Mucosa of descending colon (tissue), 3 donors: Measurements from ENCODE around the gene IFNK. TPM values are rescaled to one million over a fixed set of nuclear protein-coding genes. Genes with fewer than 3 reads are reported as not detected.

Experiments
- ATAC-seq: fragments of 200-7000 bp; cut with Tn5 transposase; one replicate; pipeline ENCODE4 v1.9.1; 2020; ENCODE audit warnings: mild to moderate bottlenecking, moderate library complexity
- DNase-seq, 3 donors: peaks; one replicate each; pipeline ENCODE4 v3.0.0-alpha.2; 2020
- H3K36me3 ChIP-seq: fragments of 200-600 bp; one replicate; pipeline ENCODE4 v1.8.0; 2021; ENCODE audit warnings: low read depth, mild to moderate bottlenecking
- H3K4me1 ChIP-seq: fragments of 200-600 bp; one replicate; pipeline ENCODE4 v1.8.0; 2021; ENCODE audit warnings: low read depth, mild to moderate bottlenecking
- H3K4me3 ChIP-seq: fragments of 200-600 bp; one replicate; pipeline ENCODE4 v1.8.0; 2021; ENCODE audit warnings: mild to moderate bottlenecking
- H3K9me3 ChIP-seq: fragments of 200-600 bp; one replicate; pipeline ENCODE4 v1.8.0; 2021; ENCODE audit warnings: mild to moderate bottlenecking
- CTCF ChIP-seq: fragments of 200-600 bp; IDR thresholded peaks from one replicate; pipeline ENCODE4 v1.8.0; 2022; ENCODE audit warnings: antibody characterized with exemption, mild to moderate bottlenecking
- intact Hi-C, 2 donors: fragments of 100-400 bp; cut with DNase I in 1 of 2; cut with micrococcal nuclease in 1 of 2; formaldehyde crosslinking; loops; one replicate each; pipeline versions ENCODE4 v1.11.0 to v1.11.1; 2022; cut with DNase I, micrococcal nuclease
- total RNA-seq, 3 donors: library from RNA; stranded (reverse); fragmentation: NEBNext Ultra II Directional in 2 of 3; extraction: Animal tissue kit (Norgen Biotek cat#: 25700) in 2 of 3; gene quantifications; one replicate each; pipeline versions ENCODE4 v1.2.1 to v1.2.4, GENCODE V29; 2021 to 2023
- donor health status: DM: no; HTN: no; CAD: no; lungs with moderate emphysema.
- donor health status: DM: no; HTN: no; CAD: no.
- donor health status: DM: no; HTN: yes; CAD: no.

The IFNK gene
- total RNA-seq, 3 donors from 2014 or later: not detected

- no peak overlapping the region for H3K4me3 ChIP-seq
- H3K36me3 ChIP-seq: no peaks in the 10 kb centered on the region
- no peaks in the 10 kb centered on the region for H3K9me3 ChIP-seq
- H3K4me1 ChIP-seq: no peaks in the 10 kb centered on the region
- TF ChIP-seq CTCF: no peak
- intact Hi-C loops: no loop called here
- ATAC-seq (no peak), DNase-seq (no peak)
Measured at GRCh38 chr9:27566118-27566517, 42.0 kb downstream of the IFNK start.

DNA sequence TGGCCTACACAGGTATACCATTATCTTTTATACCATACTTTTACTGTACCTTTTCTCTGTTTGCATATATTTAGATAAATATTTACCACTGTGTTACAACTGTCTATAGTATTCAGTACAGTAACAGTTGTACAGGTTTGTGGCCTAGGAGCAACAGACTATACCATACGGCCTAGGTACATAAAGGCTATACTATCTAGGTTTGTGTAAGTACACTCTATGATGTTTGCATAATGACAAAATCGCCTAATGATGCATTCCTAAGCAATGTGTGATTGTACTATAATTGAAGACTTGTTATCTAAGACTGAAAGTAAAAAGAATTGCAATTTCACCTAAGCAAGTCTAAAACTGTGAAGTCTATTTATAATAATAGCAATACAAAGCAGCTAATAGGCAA lies 45.3 kb downstream of the IFNK start:
- no peaks in the 10 kb centered on the region for H3K36me3 ChIP-seq
- DNase-seq: no peak
- H3K4me3 ChIP-seq: no peak overlapping the region
- TF ChIP-seq CTCF: no peak
- intact Hi-C loops: no loop called here
- H3K9me3 ChIP-seq: no peaks in the 10 kb centered on the region
- peaks cover 9% of the 10 kb centered on the region for H3K4me1 ChIP-seq
- peak; percentile 43 for ATAC-seq

DNA sequence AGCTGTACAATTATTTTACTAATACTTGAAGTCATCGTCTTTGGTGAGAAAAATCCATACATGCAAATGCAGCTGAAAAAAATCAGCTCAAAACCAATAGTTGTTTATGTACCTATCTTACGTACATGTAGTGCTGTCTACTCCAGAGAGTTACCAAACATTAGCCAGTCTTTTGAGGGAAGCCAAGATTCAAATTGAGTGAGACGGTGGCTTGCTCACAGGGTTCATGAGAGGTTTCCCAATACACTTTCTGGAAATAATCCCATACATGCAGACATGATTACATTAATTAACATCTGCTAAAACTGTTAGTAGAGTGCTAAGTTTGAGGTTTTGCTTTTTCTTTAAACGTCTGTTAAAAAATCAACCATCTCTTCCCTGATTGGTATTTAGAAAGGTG lies 46.9 kb downstream of the IFNK start:
- TF ChIP-seq CTCF: no peak
- ATAC-seq (no peak), DNase-seq (no peak)
- no peak overlapping the region for H3K4me3 ChIP-seq
- H3K9me3 ChIP-seq: no peaks in the 10 kb centered on the region
- intact Hi-C loops: no loop called here
- peaks cover 12% of the 10 kb centered on the region for H3K4me1 ChIP-seq
- no peaks in the 10 kb centered on the region for H3K36me3 ChIP-seq

GRCh38 chr9:27572061-27572460 lies 48.0 kb downstream of the IFNK start:
- Histone ChIP-seq H3K36me3 (no peaks in the 10 kb centered on the region), H3K4me1 (peaks cover 12% of the 10 kb centered on the region), H3K4me3 (no peak overlapping the region), H3K9me3 (no peaks in the 10 kb centered on the region)
- intact Hi-C loops: no loop called here
- no peak for TF ChIP-seq CTCF
- ATAC-seq (no peak), DNase-seq (no peak)

DNA sequence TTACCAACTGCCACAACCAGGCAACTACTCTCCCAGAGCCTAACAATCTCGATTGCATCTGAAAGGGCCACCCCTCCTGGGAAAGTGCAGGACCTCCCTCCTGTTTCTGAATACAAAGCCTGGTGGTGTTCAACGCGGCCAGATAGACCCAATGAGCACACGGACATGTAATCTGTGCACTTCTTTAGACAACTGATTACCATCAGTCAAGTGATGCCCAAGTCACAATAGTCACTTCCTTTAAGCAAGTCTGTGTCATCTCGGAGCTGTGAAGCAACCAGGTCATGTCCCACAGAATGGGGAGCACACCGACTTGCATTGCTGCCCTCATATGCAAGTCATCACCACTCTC lies 48.5 kb downstream of the IFNK start:
- ATAC-seq (peak; percentile 52), DNase-seq (peak in 1 of 3 donors; percentile 66)
- H3K9me3 ChIP-seq: no peaks in the 10 kb centered on the region
- intact Hi-C loops: no loop called here
- H3K4me3 ChIP-seq: peak overlapping the region; percentile 48
- peaks cover 12% of the 10 kb centered on the region for H3K4me1 ChIP-seq
- H3K36me3 ChIP-seq: no peaks in the 10 kb centered on the region
- TF ChIP-seq CTCF: no peak

GRCh38 chr9:27572918-27573633 lies 49.0 kb downstream of the IFNK start, which contains the start of gene C9orf72:
C9orf72 (minus strand) TSS chr9:27573481; CDS start chr9:27567120, 6,361 bp downstream.
- peak within 1 kb of the TSS; percentile 48 for H3K4me3 ChIP-seq
- H3K4me1 ChIP-seq: peaks cover 12% of the 10 kb centered on the region
- no peak for TF ChIP-seq CTCF
- DNase-seq (peak; percentile 86 to 93 (median 92)), ATAC-seq (peak; percentile 93)
- intact Hi-C loops: no loop called here
- H3K36me3 ChIP-seq: no peaks in the 10 kb centered on the region
- peaks cover 2% of the 10 kb centered on the region for H3K9me3 ChIP-seq
